SH-SY5Y (cell line): ENCODE data around the gene DOCK4.

Experiments used
- GATA2 ChIP-seq: IDR thresholded peaks from 2 replicates; pipeline ENCODE4 v1.6.1; 2011; ENCODE audit warnings: mild to moderate bottlenecking, low read depth, low read length
- GATA3 ChIP-seq: IDR thresholded peaks from 2 replicates; pipeline ENCODE4 v1.6.1; 2011; ENCODE audit warnings: low read depth, mild to moderate bottlenecking, low read length, moderate library complexity

- TF ChIP-seq GATA3 (no peak), GATA2 (no peak)
Measured at GRCh38 chr7:112068967-112069366, 137.2 kb downstream of the DOCK4 start.
